ENCODE results near the gene SLC23A3. TPM values are rescaled to one million over a fixed set of nuclear protein-coding genes. Genes with fewer than 3 reads are reported as not detected.

Gene SLC23A3
- total RNA-seq, 3 donors from 2014 or later (not counting 1 experiment from before 2014, with no cell fraction given) = 0.48 to 1.1 (median 0.89) TPM

DNA sequence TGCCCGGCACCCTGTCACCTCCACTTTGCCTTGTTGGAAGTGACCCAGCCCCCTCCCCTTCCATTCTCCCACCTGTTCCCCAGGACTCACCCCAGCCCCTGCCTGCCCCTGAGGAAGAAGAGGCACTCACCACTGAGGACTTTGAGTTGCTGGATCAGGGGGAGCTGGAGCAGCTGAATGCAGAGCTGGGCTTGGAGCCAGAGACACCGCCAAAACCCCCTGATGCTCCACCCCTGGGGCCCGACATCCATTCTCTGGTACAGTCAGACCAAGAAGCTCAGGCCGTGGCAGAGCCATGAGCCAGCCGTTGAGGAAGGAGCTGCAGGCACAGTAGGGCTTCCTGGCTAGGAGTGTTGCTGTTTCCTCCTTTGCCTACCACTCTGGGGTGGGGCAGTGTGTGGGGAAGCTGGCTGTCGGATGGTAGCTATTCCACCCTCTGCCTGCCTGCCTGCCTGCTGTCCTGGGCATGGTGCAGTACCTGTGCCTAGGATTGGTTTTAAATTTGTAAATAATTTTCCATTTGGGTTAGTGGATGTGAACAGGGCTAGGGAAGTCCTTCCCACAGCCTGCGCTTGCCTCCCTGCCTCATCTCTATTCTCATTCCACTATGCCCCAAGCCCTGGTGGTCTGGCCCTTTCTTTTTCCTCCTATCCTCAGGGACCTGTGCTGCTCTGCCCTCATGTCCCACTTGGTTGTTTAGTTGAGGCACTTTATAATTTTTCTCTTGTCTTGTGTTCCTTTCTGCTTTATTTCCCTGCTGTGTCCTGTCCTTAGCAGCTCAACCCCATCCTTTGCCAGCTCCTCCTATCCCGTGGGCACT is 12.7 kb upstream of the SLC23A3 start:
- Histone ChIP-seq H3K4me3 (ENCODE audit: low read length) (no peak overlapping the region), H3K4me1 (ENCODE audit: control insufficient read depth, insufficient read depth, low read length) (peaks cover 20% of the 10 kb centered on the region), H3K36me3 (ENCODE audit: control insufficient read depth, insufficient read depth, low read length) (peaks cover 53% of the 10 kb centered on the region), H3K27ac (ENCODE audit: low read length) (no peak overlapping the region), H3K27me3 (ENCODE audit: control insufficient read depth, insufficient read depth, low read length) (no peaks in the 10 kb centered on the region), H3K9me3 (ENCODE audit: control insufficient read depth, insufficient read depth, low read length) (no peaks in the 10 kb centered on the region)
- peaks cover 22 to 42% of the 10 kb centered on the region in 2 donors for H3K4me1 Mint-ChIP-seq
- no peaks in the 10 kb centered on the region for H3K9me3 Mint-ChIP-seq
- no peak overlapping the region for H3K4me3 Mint-ChIP-seq
- peak overlapping the region; percentile 47 to 70 for H3K27ac Mint-ChIP-seq
- DNase-seq (no peak), ATAC-seq (no peak)
- TF ChIP-seq, protein P1, sequence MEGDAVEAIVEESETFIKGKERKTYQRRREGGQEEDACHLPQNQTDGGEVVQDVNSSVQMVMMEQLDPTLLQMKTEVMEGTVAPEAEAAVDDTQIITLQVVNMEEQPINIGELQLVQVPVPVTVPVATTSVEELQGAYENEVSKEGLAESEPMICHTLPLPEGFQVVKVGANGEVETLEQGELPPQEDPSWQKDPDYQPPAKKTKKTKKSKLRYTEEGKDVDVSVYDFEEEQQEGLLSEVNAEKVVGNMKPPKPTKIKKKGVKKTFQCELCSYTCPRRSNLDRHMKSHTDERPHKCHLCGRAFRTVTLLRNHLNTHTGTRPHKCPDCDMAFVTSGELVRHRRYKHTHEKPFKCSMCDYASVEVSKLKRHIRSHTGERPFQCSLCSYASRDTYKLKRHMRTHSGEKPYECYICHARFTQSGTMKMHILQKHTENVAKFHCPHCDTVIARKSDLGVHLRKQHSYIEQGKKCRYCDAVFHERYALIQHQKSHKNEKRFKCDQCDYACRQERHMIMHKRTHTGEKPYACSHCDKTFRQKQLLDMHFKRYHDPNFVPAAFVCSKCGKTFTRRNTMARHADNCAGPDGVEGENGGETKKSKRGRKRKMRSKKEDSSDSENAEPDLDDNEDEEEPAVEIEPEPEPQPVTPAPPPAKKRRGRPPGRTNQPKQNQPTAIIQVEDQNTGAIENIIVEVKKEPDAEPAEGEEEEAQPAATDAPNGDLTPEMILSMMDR (IDR thresholded peaks at IDR 0.05) = no peak
- intact Hi-C loops (cut with micrococcal nuclease) = no loop called here
- H3K36me3 Mint-ChIP-seq = no peaks in the 10 kb centered on the region
- H3K27me3 Mint-ChIP-seq (ENCODE audit: low read depth in 2 of 2) = no peaks in the 10 kb centered on the region
- WGBS (ENCODE audit: insufficient coverage) = 70% methylated on average over 7 of the region's 8 CpGs

DNA sequence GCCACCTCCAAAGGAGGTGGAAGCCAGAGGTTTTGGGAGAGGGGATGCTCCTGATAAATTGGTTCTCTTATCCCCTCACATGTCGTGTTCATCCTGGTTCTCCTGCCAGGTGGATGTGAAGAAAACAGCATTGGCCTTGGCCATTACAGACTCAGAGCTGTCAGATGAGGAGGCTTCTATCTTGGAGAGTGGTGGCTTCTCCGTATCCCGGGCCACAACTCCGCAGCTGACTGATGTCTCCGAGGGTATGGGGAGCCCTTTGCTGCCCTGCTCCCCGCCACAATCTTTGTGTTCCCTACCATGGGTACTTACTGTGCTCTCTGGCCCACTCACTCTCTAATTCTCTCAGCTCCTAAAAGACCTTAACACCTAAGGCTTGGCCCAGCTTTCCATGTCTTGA is 11.7 kb upstream of the SLC23A3 start:
- ATAC-seq (no peak), DNase-seq (no peak)
- WGBS (ENCODE audit: insufficient coverage) = 96% methylated on average over 6 of the region's 6 CpGs
- Mint-ChIP-seq H3K27ac (no peak overlapping the region), H3K4me3 (no peak overlapping the region), H3K9me3 (no peaks in the 10 kb centered on the region), H3K36me3 (no peaks in the 10 kb centered on the region), H3K27me3 (ENCODE audit: low read depth in 2 of 2) (no peaks in the 10 kb centered on the region), H3K4me1 (peaks cover 29 to 49% of the 10 kb centered on the region in 2 donors)
- H3K4me3 ChIP-seq (ENCODE audit: low read length) = no peak overlapping the region
- H3K4me1 ChIP-seq (ENCODE audit: control insufficient read depth, insufficient read depth, low read length) = peaks cover 25% of the 10 kb centered on the region
- TF ChIP-seq, protein P1 (IDR thresholded peaks at IDR 0.05) = no peak
- H3K27ac ChIP-seq (ENCODE audit: low read length) = no peak overlapping the region
- H3K27me3 ChIP-seq (ENCODE audit: control insufficient read depth, insufficient read depth, low read length) = no peaks in the 10 kb centered on the region
- intact Hi-C loops (cut with micrococcal nuclease) = no loop called here
- H3K36me3 ChIP-seq (ENCODE audit: control insufficient read depth, insufficient read depth, low read length) = peaks cover 53% of the 10 kb centered on the region
- no peaks in the 10 kb centered on the region for H3K9me3 ChIP-seq (ENCODE audit: control insufficient read depth, insufficient read depth, low read length)

DNA sequence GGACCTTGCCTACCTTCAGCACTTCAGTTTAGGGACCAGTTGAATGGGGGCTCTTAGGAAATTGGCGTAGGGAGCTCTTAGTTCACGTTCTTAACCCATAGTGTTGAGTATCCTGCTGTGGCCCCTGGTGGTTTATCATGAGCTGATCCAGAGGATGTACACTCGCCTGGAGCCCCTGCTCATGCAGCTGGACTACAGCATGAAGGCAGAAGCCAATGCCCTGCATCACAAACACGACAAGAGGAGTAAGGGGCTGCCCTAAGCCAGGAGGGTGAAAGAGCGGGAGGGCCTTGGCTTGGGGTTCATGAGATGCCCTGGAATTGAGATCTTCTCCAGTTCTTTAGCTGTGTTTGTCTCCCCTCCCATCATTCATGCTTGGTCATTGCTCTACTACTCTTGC is 11.1 kb upstream of the SLC23A3 start:
- WGBS (ENCODE audit: insufficient coverage) = 94% methylated on average over 5 of the region's 5 CpGs
- Histone ChIP-seq H3K4me3 (ENCODE audit: low read length) (no peak overlapping the region), H3K27ac (ENCODE audit: low read length) (no peak overlapping the region), H3K27me3 (ENCODE audit: control insufficient read depth, insufficient read depth, low read length) (no peaks in the 10 kb centered on the region), H3K9me3 (ENCODE audit: control insufficient read depth, insufficient read depth, low read length) (no peaks in the 10 kb centered on the region), H3K4me1 (ENCODE audit: control insufficient read depth, insufficient read depth, low read length) (peaks cover 28% of the 10 kb centered on the region), H3K36me3 (ENCODE audit: control insufficient read depth, insufficient read depth, low read length) (peaks cover 53% of the 10 kb centered on the region)
- TF ChIP-seq, protein P1 (IDR thresholded peaks at IDR 0.05) = no peak
- no peak overlapping the region for H3K27ac Mint-ChIP-seq
- H3K27me3 Mint-ChIP-seq (ENCODE audit: low read depth in 2 of 2) = no peaks in the 10 kb centered on the region
- H3K4me3 Mint-ChIP-seq = no peak overlapping the region
- no peak for DNase-seq
- H3K4me1 Mint-ChIP-seq = peaks cover 31 to 52% of the 10 kb centered on the region in 2 donors
- H3K9me3 Mint-ChIP-seq = no peaks in the 10 kb centered on the region
- no peaks in the 10 kb centered on the region for H3K36me3 Mint-ChIP-seq
- intact Hi-C loops (cut with micrococcal nuclease) = no loop called here
- no peak for ATAC-seq
